Fibroblast of the aortic adventitia (primary cell): ENCODE results near the gene MT1F. TPM values are rescaled to one million over a fixed set of nuclear protein-coding genes. Genes with fewer than 3 reads are reported as not detected.

ENCODE experiments used
- DNase-seq: peaks from one replicate; pipeline ENCODE4 v3.0.0-alpha.2; 2010; ENCODE audit warnings: low read depth
- H3K4me3 ChIP-seq: 2 replicates; pipeline ENCODE4 v1.5.1; 2011; ENCODE audit warnings: low read depth, mild to moderate bottlenecking, control low read depth, low read length, moderate library complexity
- total RNA-seq: library from RNA; depleted of rRNA; stranded (reverse); fragments of >200 nt; gene quantifications from 2 replicates; pipeline ENCODE4 v1.2.3, GENCODE V29; 2012; ENCODE audit warnings: low replicate concordance
- TF ChIP-seq, protein P1 (sequence below): IDR thresholded peaks from 2 replicates; pipeline ENCODE4 v1.5.1; 2011; ENCODE audit warnings: mild to moderate bottlenecking, low read length, control low read depth, inconsistent platforms; ENCODE audit not compliant: insufficient read depth

MT1F gene
- total RNA-seq, 1 donor = 0.18 TPM

DNA sequence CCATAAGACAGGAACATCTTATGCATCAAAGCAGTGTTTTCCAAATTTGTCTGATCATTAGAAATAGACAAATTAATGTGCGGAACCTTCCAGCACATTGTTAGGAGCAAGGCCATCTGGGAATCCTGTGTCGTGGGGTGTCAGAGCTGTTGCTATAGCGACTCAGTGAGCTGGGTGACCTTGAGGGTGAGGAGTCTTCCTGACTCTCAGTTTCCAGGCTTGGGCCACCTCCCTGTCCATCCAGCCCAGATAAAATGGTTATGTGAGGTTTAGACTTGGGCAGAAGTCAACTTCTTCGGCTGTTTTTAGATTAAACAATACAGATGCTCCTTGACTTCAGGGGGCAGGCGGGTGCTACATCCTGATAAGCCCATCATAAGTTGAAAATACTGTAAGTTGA lies 45.1 kb downstream of the MT1F start:
- TF ChIP-seq, protein P1, sequence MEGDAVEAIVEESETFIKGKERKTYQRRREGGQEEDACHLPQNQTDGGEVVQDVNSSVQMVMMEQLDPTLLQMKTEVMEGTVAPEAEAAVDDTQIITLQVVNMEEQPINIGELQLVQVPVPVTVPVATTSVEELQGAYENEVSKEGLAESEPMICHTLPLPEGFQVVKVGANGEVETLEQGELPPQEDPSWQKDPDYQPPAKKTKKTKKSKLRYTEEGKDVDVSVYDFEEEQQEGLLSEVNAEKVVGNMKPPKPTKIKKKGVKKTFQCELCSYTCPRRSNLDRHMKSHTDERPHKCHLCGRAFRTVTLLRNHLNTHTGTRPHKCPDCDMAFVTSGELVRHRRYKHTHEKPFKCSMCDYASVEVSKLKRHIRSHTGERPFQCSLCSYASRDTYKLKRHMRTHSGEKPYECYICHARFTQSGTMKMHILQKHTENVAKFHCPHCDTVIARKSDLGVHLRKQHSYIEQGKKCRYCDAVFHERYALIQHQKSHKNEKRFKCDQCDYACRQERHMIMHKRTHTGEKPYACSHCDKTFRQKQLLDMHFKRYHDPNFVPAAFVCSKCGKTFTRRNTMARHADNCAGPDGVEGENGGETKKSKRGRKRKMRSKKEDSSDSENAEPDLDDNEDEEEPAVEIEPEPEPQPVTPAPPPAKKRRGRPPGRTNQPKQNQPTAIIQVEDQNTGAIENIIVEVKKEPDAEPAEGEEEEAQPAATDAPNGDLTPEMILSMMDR = no peak
- no peak overlapping the region for H3K4me3 ChIP-seq
- no peak for DNase-seq

Other genes starting within 250 kb of the MT1F start
- 133 and 312 TPM in 2 replicates for gene AMFR, start 232.4 kb upstream of the MT1F start, total RNA-seq
- 51.6 and 116 TPM in 2 replicates for gene NUDT21, start 206.6 kb upstream of the MT1F start, total RNA-seq
- gene OGFOD1, start 206.4 kb upstream of the MT1F start, total RNA-seq = 50.0 and 95.0 TPM in 2 replicates
- 58.9 and 85.0 TPM in 2 replicates for gene BBS2, start 137.9 kb upstream of the MT1F start, total RNA-seq
- not detected in 2 replicates for gene MT4, start 92.9 kb upstream of the MT1F start, total RNA-seq
- gene MT3, start 68.4 kb upstream of the MT1F start, total RNA-seq = not detected in 2 replicates
- 8.3 and 114 TPM in 2 replicates for gene MT2A, start 49.4 kb upstream of the MT1F start, total RNA-seq
- gene MT1E, start 32.2 kb upstream of the MT1F start, total RNA-seq = 54.7 and 103 TPM in 2 replicates
- 3.4 and 10.3 TPM in 2 replicates for gene MT1M, start 25.3 kb upstream of the MT1F start, total RNA-seq
- gene MT1A, start 19.3 kb upstream of the MT1F start, total RNA-seq = 0.72 TPM in 1 of 2 replicates, not detected in the other
- not detected in 2 replicates for gene MT1B, start 6.1 kb upstream of the MT1F start, total RNA-seq
- gene MT1G, start 10.1 kb downstream of the MT1F start, total RNA-seq = not detected in 2 replicates
- gene MT1H, start 11.9 kb downstream of the MT1F start, total RNA-seq = not detected in 2 replicates
- gene MT1X, start 24.5 kb downstream of the MT1F start, total RNA-seq = 39.9 and 155 TPM in 2 replicates
- gene NUP93, start 72.2 kb downstream of the MT1F start, total RNA-seq = 22.9 and 45.5 TPM in 2 replicates
- not detected in 2 replicates for gene SLC12A3, start 207.2 kb downstream of the MT1F start, total RNA-seq